Colonic mucosa (tissue), 4 donors: Measurements from ENCODE around the gene HDHD2. TPM values are rescaled to one million over a fixed set of nuclear protein-coding genes. Genes with fewer than 3 reads are reported as not detected.

Source experiments
- DNase-seq: peaks from one replicate; pipeline ENCODE4 v3.0.0-alpha.2; 2020
- H3K27ac ChIP-seq: fragments of 200-600 bp; one replicate; pipeline ENCODE4 v1.8.0; 2021
- H3K27me3 ChIP-seq: fragments of 200-600 bp; one replicate; pipeline ENCODE4 v1.8.0; 2021
- H3K36me3 ChIP-seq: fragments of 200-600 bp; one replicate; pipeline ENCODE4 v1.8.0; 2021
- H3K4me1 ChIP-seq: fragments of 200-600 bp; one replicate; pipeline ENCODE4 v1.8.0; 2021; ENCODE audit warnings: mild to moderate bottlenecking
- H3K4me3 ChIP-seq: fragments of 200-600 bp; one replicate; pipeline ENCODE4 v1.8.0; 2021
- H3K9ac ChIP-seq, 2 donors: one replicate each; pipeline ENCODE4 v1.7.0; 2013; ENCODE audit warnings: control low read depth in 2 of 2, low read depth in 2 of 2, low read length in 2 of 2
- H3K9me3 ChIP-seq: fragments of 200-600 bp; one replicate; pipeline ENCODE4 v1.8.0; 2021
- intact Hi-C: fragments of 100-400 bp; cut with DNase I; formaldehyde crosslinking; loops from one replicate; pipeline ENCODE4 v1.14.1; 2022
- total RNA-seq, 2 donors: library from RNA; stranded (reverse); fragmentation: NEBNext Ultra II Directional in 1 of 2; extraction: Animal tissue kit (Norgen Biotek cat#: 25700) in 1 of 2; gene quantifications; one replicate each; pipeline ENCODE4 v1.2.1, GENCODE V29; 2021
- TF ChIP-seq, protein P1 (sequence below): fragments of 200-600 bp; IDR thresholded peaks from one replicate; pipeline ENCODE4 v1.8.0; 2022; ENCODE audit warnings: antibody characterized with exemption, mild to moderate bottlenecking
- donor health status: healthy.
- donor health status: DM: no; HTN: no; CAD: no.
- donor health status: DM: no; HTN: no; CAD: no.

Gene HDHD2
- total RNA-seq, 2 donors from 2014 or later: 24.5 to 33.4 TPM

DNA sequence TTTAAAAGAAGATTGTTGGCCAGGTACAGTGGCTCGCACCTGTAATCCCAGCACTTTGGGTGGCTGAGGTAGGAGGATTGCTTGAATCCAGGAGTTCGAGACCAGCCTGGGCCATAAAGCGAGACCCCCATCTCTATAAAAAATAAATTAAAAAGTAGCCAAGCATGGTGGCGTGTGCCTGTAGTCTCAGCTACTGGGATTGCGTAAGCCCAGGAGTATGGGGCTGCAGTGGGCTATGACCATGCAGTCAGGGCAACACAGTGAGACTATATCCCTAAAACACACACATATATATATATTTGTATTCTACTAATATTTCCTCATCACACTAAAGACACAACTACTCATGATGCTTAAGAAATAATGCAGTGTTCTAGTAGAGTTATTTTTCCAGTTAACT is 7.1 kb downstream of the HDHD2 start:
- DNase-seq: no peak
- no peaks in the 10 kb centered on the region for H3K27me3 ChIP-seq
- H3K36me3 ChIP-seq: no peaks in the 10 kb centered on the region
- no peak overlapping the region for H3K4me3 ChIP-seq
- no peak overlapping the region for H3K9ac ChIP-seq
- H3K9me3 ChIP-seq: no peaks in the 10 kb centered on the region
- no peak overlapping the region for H3K27ac ChIP-seq
- TF ChIP-seq, protein P1, sequence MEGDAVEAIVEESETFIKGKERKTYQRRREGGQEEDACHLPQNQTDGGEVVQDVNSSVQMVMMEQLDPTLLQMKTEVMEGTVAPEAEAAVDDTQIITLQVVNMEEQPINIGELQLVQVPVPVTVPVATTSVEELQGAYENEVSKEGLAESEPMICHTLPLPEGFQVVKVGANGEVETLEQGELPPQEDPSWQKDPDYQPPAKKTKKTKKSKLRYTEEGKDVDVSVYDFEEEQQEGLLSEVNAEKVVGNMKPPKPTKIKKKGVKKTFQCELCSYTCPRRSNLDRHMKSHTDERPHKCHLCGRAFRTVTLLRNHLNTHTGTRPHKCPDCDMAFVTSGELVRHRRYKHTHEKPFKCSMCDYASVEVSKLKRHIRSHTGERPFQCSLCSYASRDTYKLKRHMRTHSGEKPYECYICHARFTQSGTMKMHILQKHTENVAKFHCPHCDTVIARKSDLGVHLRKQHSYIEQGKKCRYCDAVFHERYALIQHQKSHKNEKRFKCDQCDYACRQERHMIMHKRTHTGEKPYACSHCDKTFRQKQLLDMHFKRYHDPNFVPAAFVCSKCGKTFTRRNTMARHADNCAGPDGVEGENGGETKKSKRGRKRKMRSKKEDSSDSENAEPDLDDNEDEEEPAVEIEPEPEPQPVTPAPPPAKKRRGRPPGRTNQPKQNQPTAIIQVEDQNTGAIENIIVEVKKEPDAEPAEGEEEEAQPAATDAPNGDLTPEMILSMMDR: no peak
- intact Hi-C loops: no loop called here
- H3K4me1 ChIP-seq: no peaks in the 10 kb centered on the region

DNA sequence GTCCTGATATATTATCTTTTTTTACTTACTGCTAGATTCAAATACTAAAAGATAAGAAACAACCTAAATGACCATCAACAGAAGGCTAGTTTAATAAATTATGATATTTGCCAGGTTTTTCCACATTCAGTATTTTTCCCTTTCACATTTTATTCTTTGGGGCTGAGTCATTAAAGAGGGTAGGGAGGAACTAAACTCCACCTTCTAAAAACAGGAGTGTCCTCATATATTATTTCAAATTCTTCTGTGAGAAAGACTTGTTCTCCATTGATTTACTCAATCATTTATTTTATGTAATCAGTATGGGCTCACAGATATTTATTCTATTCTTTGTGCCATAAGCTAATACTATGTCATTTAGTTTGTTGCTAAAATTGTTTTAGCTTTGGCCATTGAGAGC is 9.0 kb downstream of the HDHD2 start:
- no peak overlapping the region for H3K4me3 ChIP-seq
- intact Hi-C loops: no loop called here
- no peak overlapping the region for H3K27ac ChIP-seq
- no peak for DNase-seq
- no peaks in the 10 kb centered on the region for H3K27me3 ChIP-seq
- H3K9ac ChIP-seq: no peak overlapping the region
- no peaks in the 10 kb centered on the region for H3K36me3 ChIP-seq
- TF ChIP-seq, protein P1: no peak
- no peaks in the 10 kb centered on the region for H3K9me3 ChIP-seq
- no peaks in the 10 kb centered on the region for H3K4me1 ChIP-seq

DNA sequence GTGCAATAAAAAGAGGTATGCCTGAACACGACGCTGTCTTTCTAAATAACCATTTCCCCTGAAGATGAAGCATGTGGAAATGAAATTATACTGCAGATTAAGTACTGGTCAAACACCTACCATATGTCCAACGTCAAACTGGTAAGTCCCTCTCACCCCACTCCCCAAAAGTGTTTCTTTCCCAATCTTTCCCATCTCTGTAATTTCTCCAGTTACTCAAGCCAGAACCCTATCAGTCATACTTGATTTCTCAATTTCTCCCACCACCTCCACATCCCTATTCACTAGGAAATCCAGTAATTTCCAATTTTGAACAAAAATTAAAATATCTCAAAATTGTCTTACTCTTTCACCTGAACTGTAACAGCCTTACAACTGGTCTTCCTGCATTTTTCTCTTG is 29.2 kb downstream of the HDHD2 start:
- intact Hi-C loops: no loop called here
- Histone ChIP-seq H3K27ac (no peak overlapping the region), H3K4me1 (no peaks in the 10 kb centered on the region), H3K9ac (no peak overlapping the region), H3K9me3 (no peaks in the 10 kb centered on the region), H3K4me3 (no peak overlapping the region), H3K27me3 (no peaks in the 10 kb centered on the region), H3K36me3 (no peaks in the 10 kb centered on the region)
- DNase-seq: no peak
- TF ChIP-seq, protein P1: no peak

DNA sequence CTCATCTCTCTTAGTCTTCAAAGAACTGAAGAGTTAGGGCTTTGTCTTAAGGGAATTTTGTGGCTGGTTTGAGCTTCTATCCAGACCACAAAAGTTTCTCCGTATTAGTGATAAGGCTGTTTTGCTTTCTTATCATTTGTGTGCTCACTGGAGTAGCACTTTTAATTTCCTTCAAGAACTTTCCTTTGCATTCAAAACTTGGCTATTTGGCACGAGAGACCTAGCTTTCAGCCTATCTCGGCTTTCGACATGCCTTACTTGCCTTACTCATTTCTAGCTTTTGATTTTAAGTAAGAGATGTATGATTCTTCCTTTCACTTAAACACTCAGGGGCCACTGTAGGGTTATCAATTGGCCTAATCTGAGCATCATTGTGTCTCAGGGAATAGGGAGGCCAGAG is 29.9 kb downstream of the HDHD2 start:
- H3K9me3 ChIP-seq: no peaks in the 10 kb centered on the region
- H3K27me3 ChIP-seq: no peaks in the 10 kb centered on the region
- intact Hi-C loops: no loop called here
- H3K27ac ChIP-seq: no peak overlapping the region
- no peak for DNase-seq
- TF ChIP-seq, protein P1: no peak
- no peak overlapping the region for H3K9ac ChIP-seq
- no peaks in the 10 kb centered on the region for H3K36me3 ChIP-seq
- no peaks in the 10 kb centered on the region for H3K4me1 ChIP-seq
- H3K4me3 ChIP-seq: no peak overlapping the region

DNA sequence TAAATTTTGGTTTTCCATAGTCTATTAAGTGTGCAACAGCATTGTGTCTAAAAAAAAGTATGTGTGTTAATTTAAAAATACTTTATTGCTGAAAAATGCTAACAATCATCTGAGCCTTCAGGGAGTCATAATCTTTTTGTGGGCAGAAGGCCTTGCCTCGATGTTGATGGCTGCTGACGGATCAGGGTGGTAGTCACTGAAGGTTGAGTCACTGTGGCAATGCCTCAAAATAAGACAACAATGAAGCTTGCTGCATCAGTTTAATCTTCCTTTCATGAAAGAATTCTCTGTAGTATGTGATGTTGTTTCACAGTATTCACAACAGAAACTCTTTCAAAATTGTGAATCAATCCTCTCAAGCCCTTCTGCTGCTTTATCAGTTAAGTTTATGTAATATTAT is 31.3 kb downstream of the HDHD2 start:
- no peak overlapping the region for H3K4me3 ChIP-seq
- no peak overlapping the region for H3K9ac ChIP-seq
- H3K27me3 ChIP-seq: no peaks in the 10 kb centered on the region
- H3K9me3 ChIP-seq: no peaks in the 10 kb centered on the region
- DNase-seq: no peak
- no peak overlapping the region for H3K27ac ChIP-seq
- TF ChIP-seq, protein P1: no peak
- no peaks in the 10 kb centered on the region for H3K4me1 ChIP-seq
- no peaks in the 10 kb centered on the region for H3K36me3 ChIP-seq
- intact Hi-C loops: no loop called here

DNA sequence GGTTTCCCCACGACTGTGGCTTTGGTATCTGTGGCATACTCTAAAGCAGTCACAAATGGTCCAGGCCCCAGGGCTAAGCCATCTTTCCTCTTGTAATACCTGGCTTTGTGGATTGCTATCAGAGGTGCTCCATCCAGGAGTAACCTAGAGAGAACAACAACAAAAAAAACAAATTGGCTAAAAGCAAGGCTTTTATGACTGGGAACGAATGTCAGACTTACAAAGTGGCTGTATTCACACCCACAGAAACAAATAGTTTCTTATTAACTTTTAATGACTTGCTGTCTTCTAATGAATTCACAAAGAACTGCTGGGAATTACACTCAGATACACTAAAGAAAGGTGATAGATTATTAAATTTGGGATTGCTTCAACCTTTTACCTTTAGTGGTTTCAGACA is 35.1 kb downstream of the HDHD2 start:
- DNase-seq: no peak
- no peaks in the 10 kb centered on the region for H3K9me3 ChIP-seq
- no peaks in the 10 kb centered on the region for H3K36me3 ChIP-seq
- H3K4me3 ChIP-seq: no peak overlapping the region
- intact Hi-C loops: no loop called here
- no peak overlapping the region for H3K9ac ChIP-seq
- no peak overlapping the region for H3K27ac ChIP-seq
- TF ChIP-seq, protein P1: no peak
- no peaks in the 10 kb centered on the region for H3K27me3 ChIP-seq
- H3K4me1 ChIP-seq: no peaks in the 10 kb centered on the region
